Parathyroid adenoma (tissue), 2 donors: ENCODE results near the gene DNAH11.

Source experiments
- H2AFZ ChIP-seq: fragments of 300-600 bp; sonication (generic); one replicate; pipeline ENCODE4 v1.7.0; 2017; ENCODE audit warnings: antibody characterized with exemption, mild to moderate bottlenecking
- H3K27ac ChIP-seq: fragments of 300-600 bp; sonication (generic); one replicate; pipeline ENCODE4 v1.7.0; 2017
- H3K27me3 ChIP-seq: fragments of 300-600 bp; sonication (generic); one replicate; pipeline ENCODE4 v1.7.0; 2017; ENCODE audit warnings: low read length; ENCODE audit not compliant: control insufficient read depth, insufficient read depth
- H3K36me3 ChIP-seq: fragments of 300-600 bp; sonication (generic); one replicate; pipeline ENCODE4 v1.7.0; 2017; ENCODE audit warnings: low read length; ENCODE audit not compliant: control insufficient read depth, insufficient read depth
- H3K4me1 ChIP-seq: fragments of 300-600 bp; sonication (generic); one replicate; pipeline ENCODE4 v1.7.0; 2017; ENCODE audit warnings: control low read depth
- H3K4me2 ChIP-seq: fragments of 300-600 bp; sonication (generic); one replicate; pipeline ENCODE4 v1.7.0; 2017; ENCODE audit warnings: low read length
- H3K4me3 ChIP-seq: fragments of 300-600 bp; sonication (generic); one replicate; pipeline ENCODE4 v1.7.0; 2017; ENCODE audit warnings: low read depth, low read length
- H3K79me2 ChIP-seq: fragments of 300-600 bp; sonication (generic); one replicate; pipeline ENCODE4 v1.7.0; 2017; ENCODE audit warnings: control low read depth
- H3K9ac ChIP-seq: fragments of 300-600 bp; sonication (generic); one replicate; pipeline ENCODE4 v1.7.0; 2017; ENCODE audit warnings: mild to moderate bottlenecking
- H3K9me3 ChIP-seq: fragments of 300-600 bp; sonication (generic); one replicate; pipeline ENCODE4 v1.7.0; 2017; ENCODE audit warnings: low read length; ENCODE audit not compliant: control insufficient read depth
- TF ChIP-seq, protein P1 (sequence below): fragments of 300-600 bp; sonication (generic); IDR thresholded peaks from one replicate; pipeline ENCODE4 v1.7.0; 2017; ENCODE audit warnings: antibody characterized with exemption, mild to moderate bottlenecking
- donor health status: primary hyperparathyroidism.

The DNAH11 gene

DNA sequence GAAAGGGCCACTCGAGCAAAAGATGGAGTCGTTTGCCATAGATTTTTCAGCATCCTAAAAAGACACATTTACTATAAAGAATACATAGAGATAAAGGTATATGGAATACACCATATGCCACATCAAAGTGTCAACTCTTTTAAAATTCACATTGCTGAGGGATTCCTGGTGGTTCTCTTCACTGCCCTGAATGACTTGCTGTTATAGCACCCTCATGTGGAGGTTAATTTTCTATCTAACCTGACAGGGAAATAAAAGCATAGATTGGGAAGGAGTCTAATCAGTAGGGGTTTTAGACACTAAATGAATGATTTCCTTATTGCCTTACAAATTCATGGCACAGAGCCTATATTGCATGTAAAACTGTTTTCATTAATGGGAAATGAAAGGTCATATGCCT, 25.9 kb downstream of the DNAH11 start:
- peak overlapping the region; percentile 3 for H3K4me3 ChIP-seq

DNA sequence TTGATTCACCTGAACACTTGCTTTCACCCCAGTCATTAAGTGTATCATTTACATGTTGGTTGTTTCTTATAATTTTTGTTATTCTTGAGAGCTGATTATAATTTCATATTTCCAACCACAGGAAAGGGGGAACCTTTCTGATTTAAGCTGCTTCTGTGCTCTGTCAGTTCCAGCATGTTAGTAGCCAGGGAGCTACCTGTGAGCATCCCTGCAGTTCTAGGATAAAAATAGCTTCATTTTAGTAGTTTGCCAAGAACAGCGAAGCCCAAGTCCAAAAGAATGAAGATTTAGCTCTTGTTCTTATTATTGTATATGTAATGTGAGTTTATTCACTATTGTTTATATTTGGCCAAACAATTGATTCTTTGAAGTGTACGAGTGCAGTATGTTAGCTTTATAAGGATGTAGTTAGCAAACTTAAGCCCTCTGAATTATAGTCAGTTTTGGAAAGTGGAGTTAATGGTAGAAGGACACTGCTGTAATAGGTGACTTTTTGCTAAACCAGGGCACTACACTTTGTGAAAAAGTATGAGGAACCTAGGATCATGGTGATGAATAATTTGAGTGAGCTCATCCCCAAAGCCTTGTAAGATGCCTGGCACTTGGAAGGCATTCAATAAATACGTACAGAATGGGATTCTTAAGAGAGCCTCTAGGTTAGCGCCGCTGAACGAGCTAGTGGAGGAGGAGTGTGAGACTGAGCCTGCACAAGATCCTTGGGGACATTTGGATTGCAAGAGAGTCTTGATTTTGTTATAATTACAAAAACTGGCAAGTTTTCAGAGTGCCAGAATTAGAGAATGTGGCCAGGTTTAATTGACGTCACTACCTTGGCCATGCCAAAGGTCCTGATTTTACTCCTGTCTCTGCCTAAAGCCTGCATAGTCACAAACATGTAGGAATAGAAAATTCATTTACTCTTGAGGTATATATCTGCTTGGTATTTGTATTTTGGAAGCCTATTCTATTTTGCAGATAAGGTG, 29.8 kb downstream of the DNAH11 start:
- H3K36me3 ChIP-seq: peaks cover 11% of the 10 kb centered on the region

More for the DNA sequence above, 25.9 kb downstream of the DNAH11 start:
- Histone ChIP-seq H3K79me2 (peaks cover 8% of the 10 kb centered on the region), H3K4me2 (peak overlapping the region; percentile 28), H3K27me3 (no peaks in the 10 kb centered on the region), H3K36me3 (peaks cover 6% of the 10 kb centered on the region), H2AFZ (no peak overlapping the region), H3K4me1 (peaks cover 77% of the 10 kb centered on the region), H3K9ac (no peak overlapping the region), H3K9me3 (no peaks in the 10 kb centered on the region), H3K27ac (peak overlapping the region; percentile 94)
- TF ChIP-seq, protein P1, sequence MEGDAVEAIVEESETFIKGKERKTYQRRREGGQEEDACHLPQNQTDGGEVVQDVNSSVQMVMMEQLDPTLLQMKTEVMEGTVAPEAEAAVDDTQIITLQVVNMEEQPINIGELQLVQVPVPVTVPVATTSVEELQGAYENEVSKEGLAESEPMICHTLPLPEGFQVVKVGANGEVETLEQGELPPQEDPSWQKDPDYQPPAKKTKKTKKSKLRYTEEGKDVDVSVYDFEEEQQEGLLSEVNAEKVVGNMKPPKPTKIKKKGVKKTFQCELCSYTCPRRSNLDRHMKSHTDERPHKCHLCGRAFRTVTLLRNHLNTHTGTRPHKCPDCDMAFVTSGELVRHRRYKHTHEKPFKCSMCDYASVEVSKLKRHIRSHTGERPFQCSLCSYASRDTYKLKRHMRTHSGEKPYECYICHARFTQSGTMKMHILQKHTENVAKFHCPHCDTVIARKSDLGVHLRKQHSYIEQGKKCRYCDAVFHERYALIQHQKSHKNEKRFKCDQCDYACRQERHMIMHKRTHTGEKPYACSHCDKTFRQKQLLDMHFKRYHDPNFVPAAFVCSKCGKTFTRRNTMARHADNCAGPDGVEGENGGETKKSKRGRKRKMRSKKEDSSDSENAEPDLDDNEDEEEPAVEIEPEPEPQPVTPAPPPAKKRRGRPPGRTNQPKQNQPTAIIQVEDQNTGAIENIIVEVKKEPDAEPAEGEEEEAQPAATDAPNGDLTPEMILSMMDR: peak; percentile 58

DNA sequence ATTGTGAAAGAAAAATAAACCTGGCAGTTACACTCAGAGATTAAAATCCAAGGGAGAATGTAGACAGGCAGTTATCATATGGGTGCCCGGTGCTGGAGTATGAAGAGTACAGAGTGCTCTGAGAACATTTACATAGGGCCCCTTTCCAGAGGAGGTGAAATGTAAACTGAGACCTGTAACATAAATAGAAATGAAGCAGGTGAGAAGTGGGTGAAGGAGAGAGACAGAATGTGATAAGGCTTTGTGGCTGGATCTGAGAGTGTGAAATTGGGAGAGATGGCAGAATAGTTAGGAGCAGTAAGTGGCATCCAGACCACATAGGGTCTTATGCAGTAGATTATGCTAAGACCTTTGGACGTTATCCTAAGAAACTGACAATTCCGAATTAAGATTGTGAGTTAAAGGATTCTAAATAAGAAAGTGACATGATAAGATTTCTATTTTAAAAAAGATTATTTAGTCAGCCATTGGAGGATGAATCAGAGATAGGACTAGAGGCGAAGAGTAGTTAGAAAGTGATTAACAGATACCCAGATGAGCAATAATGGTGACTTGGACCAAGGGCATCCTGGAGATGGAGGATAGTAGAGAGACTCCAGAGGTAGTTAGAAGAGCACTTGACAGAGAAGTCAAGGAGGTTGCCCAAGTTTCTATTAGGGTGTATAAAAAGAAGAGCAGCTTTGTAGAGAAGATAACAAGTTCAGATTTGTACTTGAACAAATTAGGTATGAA, 36.7 kb downstream of the DNAH11 start:
- Histone ChIP-seq H3K27ac (peak overlapping the region; percentile 94), H2AFZ (no peak overlapping the region), H3K9ac (no peak overlapping the region), H3K79me2 (peaks cover 10% of the 10 kb centered on the region), H3K36me3 (peaks cover 16% of the 10 kb centered on the region), H3K4me2 (peak overlapping the region; percentile 45), H3K27me3 (no peaks in the 10 kb centered on the region), H3K4me1 (peaks cover 68% of the 10 kb centered on the region), H3K9me3 (peaks cover 7% of the 10 kb centered on the region), H3K4me3 (peak overlapping the region; percentile 17)
- TF ChIP-seq, protein P1: no peak

More for the DNA sequence above, 29.8 kb downstream of the DNAH11 start:
- H3K4me3 ChIP-seq: peak overlapping the region; percentile 20
- peaks cover 75% of the 10 kb centered on the region for H3K4me1 ChIP-seq
- no peaks in the 10 kb centered on the region for H3K9me3 ChIP-seq
- TF ChIP-seq, protein P1: no peak
- H3K27ac ChIP-seq: peak overlapping the region; percentile 94
- no peak overlapping the region for H2AFZ ChIP-seq
- H3K27me3 ChIP-seq: no peaks in the 10 kb centered on the region
- peak overlapping the region; percentile 44 for H3K4me2 ChIP-seq
- no peak overlapping the region for H3K9ac ChIP-seq
- peaks cover 17% of the 10 kb centered on the region for H3K79me2 ChIP-seq

DNA sequence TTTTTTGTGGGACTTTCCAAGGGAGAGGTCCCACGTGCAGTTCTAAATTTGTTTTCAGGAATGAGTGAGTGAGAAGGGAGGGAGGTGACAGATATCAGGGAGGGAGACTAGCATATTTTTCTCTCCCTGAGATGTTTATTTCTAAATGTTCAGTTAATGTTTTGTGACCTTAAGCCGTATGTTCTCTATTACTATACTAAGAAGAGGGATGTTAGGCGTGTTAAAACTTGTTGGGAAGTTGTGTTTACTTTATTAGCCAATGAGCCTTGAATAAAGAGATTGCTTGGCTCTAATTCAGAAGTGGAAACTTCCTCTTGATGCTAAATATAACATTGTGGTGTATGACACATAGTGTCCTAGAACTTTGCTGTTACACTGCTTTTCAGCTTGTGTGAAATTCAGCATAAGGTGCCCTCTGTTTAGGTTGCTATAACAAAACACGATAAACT, 37.3 kb downstream of the DNAH11 start:
- peak overlapping the region; percentile 45 for H3K4me2 ChIP-seq
- no peak overlapping the region for H3K9ac ChIP-seq
- H3K4me1 ChIP-seq: peaks cover 71% of the 10 kb centered on the region
- H2AFZ ChIP-seq: no peak overlapping the region
- peak overlapping the region; percentile 17 for H3K4me3 ChIP-seq
- TF ChIP-seq, protein P1: no peak
- peaks cover 16% of the 10 kb centered on the region for H3K36me3 ChIP-seq
- H3K27me3 ChIP-seq: no peaks in the 10 kb centered on the region
- peak overlapping the region; percentile 94 for H3K27ac ChIP-seq
- peaks cover 10% of the 10 kb centered on the region for H3K79me2 ChIP-seq
- peaks cover 7% of the 10 kb centered on the region for H3K9me3 ChIP-seq
